ENCODE measurements around the gene SNX14.

The SNX14 gene

GRCh38 chr6:85463621-85464259, 129.9 kb downstream of the SNX14 start:
- ATAC-seq: no peak
- TF ChIP-seq TOX (CRISPR knock-in tag; IDR thresholded peaks at IDR 0.05; ENCODE audit: borderline replicate concordance): no peak
- no peak for TF ChIP-seq PATZ1 (CRISPR knock-in tag; IDR thresholded peaks at IDR 0.05; ENCODE audit: borderline replicate concordance)
- TF ChIP-seq ZC3H10 (CRISPR knock-in tag; IDR thresholded peaks at IDR 0.05): no peak
- TF ChIP-seq CSRNP3 (CRISPR knock-in tag; IDR thresholded peaks at IDR 0.05): no peak
- TF ChIP-seq ISL1 (CRISPR knock-in tag; IDR thresholded peaks at IDR 0.05): no peak
- TF ChIP-seq, protein P1, sequence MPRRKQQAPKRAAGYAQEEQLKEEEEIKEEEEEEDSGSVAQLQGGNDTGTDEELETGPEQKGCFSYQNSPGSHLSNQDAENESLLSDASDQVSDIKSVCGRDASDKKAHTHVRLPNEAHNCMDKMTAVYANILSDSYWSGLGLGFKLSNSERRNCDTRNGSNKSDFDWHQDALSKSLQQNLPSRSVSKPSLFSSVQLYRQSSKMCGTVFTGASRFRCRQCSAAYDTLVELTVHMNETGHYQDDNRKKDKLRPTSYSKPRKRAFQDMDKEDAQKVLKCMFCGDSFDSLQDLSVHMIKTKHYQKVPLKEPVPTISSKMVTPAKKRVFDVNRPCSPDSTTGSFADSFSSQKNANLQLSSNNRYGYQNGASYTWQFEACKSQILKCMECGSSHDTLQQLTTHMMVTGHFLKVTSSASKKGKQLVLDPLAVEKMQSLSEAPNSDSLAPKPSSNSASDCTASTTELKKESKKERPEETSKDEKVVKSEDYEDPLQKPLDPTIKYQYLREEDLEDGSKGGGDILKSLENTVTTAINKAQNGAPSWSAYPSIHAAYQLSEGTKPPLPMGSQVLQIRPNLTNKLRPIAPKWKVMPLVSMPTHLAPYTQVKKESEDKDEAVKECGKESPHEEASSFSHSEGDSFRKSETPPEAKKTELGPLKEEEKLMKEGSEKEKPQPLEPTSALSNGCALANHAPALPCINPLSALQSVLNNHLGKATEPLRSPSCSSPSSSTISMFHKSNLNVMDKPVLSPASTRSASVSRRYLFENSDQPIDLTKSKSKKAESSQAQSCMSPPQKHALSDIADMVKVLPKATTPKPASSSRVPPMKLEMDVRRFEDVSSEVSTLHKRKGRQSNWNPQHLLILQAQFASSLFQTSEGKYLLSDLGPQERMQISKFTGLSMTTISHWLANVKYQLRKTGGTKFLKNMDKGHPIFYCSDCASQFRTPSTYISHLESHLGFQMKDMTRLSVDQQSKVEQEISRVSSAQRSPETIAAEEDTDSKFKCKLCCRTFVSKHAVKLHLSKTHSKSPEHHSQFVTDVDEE (CRISPR knock-in tag; IDR thresholded peaks at IDR 0.05): no peak
- TF ChIP-seq ZNF8 (CRISPR knock-in tag; IDR thresholded peaks at IDR 0.05): no peak
- no peak for TF ChIP-seq ZNF70 (CRISPR knock-in tag; IDR thresholded peaks at IDR 0.05)
- TF ChIP-seq ZFP30 (CRISPR knock-in tag; IDR thresholded peaks at IDR 0.05): no peak
- TF ChIP-seq GLIS3 (CRISPR knock-in tag; IDR thresholded peaks at IDR 0.05): no peak
- no peak for TF ChIP-seq ARNTL (CRISPR knock-in tag; IDR thresholded peaks at IDR 0.05; ENCODE audit: borderline replicate concordance, low read depth)
- no peak for TF ChIP-seq ZFP3 (CRISPR knock-in tag; IDR thresholded peaks at IDR 0.05)

DNA sequence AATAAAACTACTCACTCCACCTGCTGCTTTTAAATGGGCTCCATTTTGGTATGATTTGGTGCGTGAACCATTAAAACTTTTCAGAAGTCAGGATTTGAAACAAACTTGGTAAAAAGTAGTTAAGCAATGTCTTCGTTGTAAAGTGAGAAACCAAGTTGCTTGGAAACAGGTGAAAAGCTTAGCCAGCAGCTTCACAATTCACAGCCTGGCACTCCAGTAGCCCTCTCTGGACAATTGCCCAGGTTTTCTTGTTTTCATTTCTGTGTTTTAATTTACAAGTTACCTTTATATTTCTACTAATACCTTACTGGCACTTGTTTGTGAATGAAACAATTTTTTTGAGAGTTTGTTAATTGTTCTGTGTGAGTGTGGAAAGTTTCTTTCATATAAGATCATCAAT, 131.0 kb downstream of the SNX14 start:
- no peak for ATAC-seq
- TF ChIP-seq CSDC2 (CRISPR knock-in tag; IDR thresholded peaks at IDR 0.05): no peak
- TF ChIP-seq PATZ1 (CRISPR knock-in tag; IDR thresholded peaks at IDR 0.05; ENCODE audit: borderline replicate concordance): no peak
- no peak for TF ChIP-seq POU6F1 (CRISPR knock-in tag; IDR thresholded peaks at IDR 0.05; ENCODE audit: borderline replicate concordance, low read depth)
- TF ChIP-seq ZFP3 (CRISPR knock-in tag; IDR thresholded peaks at IDR 0.05): no peak

GRCh38 chr6:85461798-85462170, 131.9 kb downstream of the SNX14 start:
- TF ChIP-seq ZNF70 (CRISPR knock-in tag; IDR thresholded peaks at IDR 0.05): no peak
- TF ChIP-seq POU6F1 (CRISPR knock-in tag; IDR thresholded peaks at IDR 0.05; ENCODE audit: borderline replicate concordance, low read depth): no peak
- no peak for TF ChIP-seq TOX (CRISPR knock-in tag; IDR thresholded peaks at IDR 0.05; ENCODE audit: borderline replicate concordance)
- TF ChIP-seq RARB (CRISPR knock-in tag; IDR thresholded peaks at IDR 0.05): no peak
- TF ChIP-seq ZC3H10 (CRISPR knock-in tag; IDR thresholded peaks at IDR 0.05): no peak
- TF ChIP-seq CSRNP3 (CRISPR knock-in tag; IDR thresholded peaks at IDR 0.05): no peak
- no peak for TF ChIP-seq PPARA (CRISPR knock-in tag; IDR thresholded peaks at IDR 0.05; ENCODE audit: borderline replicate concordance)
- no peak for TF ChIP-seq ARNTL (CRISPR knock-in tag; IDR thresholded peaks at IDR 0.05; ENCODE audit: borderline replicate concordance, low read depth)
- no peak for TF ChIP-seq SNAI2 (CRISPR knock-in tag; IDR thresholded peaks at IDR 0.05)
- TF ChIP-seq, protein P1 (CRISPR knock-in tag; IDR thresholded peaks at IDR 0.05): no peak
- no peak for TF ChIP-seq ZNF565 (CRISPR knock-in tag; conservative IDR thresholded peaks at IDR 0.05; ENCODE audit: low read depth)
- no peak for TF ChIP-seq TCF4 (CRISPR knock-in tag; IDR thresholded peaks at IDR 0.05; ENCODE audit: borderline replicate concordance)
- no peak for ATAC-seq
